BLaER1 (cell line): Measurements from ENCODE around the gene NTNG1.

ENCODE experiments used
- H3K27ac ChIP-seq: shearing (Covaris generic); formaldehyde crosslinking; 2 replicates; pipeline ENCODE4 v1.8.1; 2022
- H3K27me3 ChIP-seq: shearing (Covaris generic); formaldehyde crosslinking; 2 replicates; pipeline ENCODE4 v1.8.1; 2022
- H3K36me3 ChIP-seq: shearing (Covaris generic); formaldehyde crosslinking; 2 replicates; pipeline ENCODE4 v1.8.1; 2022
- H3K4me1 ChIP-seq: shearing (Covaris generic); formaldehyde crosslinking; 2 replicates; pipeline ENCODE4 v1.8.1; 2022
- H3K4me2 ChIP-seq: shearing (Covaris generic); formaldehyde crosslinking; 2 replicates; pipeline ENCODE4 v1.8.1; 2022
- H3K4me3 ChIP-seq: shearing (Covaris generic); formaldehyde crosslinking; 2 replicates; pipeline ENCODE4 v1.8.1; 2022
- H3K9ac ChIP-seq: shearing (Covaris generic); formaldehyde crosslinking; 2 replicates; pipeline ENCODE4 v1.8.1; 2022
- H3K9me3 ChIP-seq: shearing (Covaris generic); formaldehyde crosslinking; 2 replicates; pipeline ENCODE4 v1.8.1; 2022
- H4K20me1 ChIP-seq: shearing (Covaris generic); formaldehyde crosslinking; 2 replicates; pipeline ENCODE4 v1.8.1; 2022
- Cebpa-rat ChIP-seq: shearing (Covaris generic); IDR thresholded peaks from 2 replicates; pipeline ENCODE4 v1.8.1; 2022

NTNG1 gene

GRCh38 chr1:107480548-107481415 is 339.9 kb downstream of the NTNG1 start:
- no peak overlapping the region for H3K4me2 ChIP-seq
- no peaks in the 10 kb centered on the region for H3K4me1 ChIP-seq
- H3K9me3 ChIP-seq, result no peaks in the 10 kb centered on the region
- H3K9ac ChIP-seq, result no peak overlapping the region
- no peaks in the 10 kb centered on the region for H4K20me1 ChIP-seq
- no peak overlapping the region for H3K4me3 ChIP-seq
- TF ChIP-seq Cebpa-rat, result no peak
- no peak overlapping the region for H3K27ac ChIP-seq
- H3K36me3 ChIP-seq, result no peaks in the 10 kb centered on the region
- no peaks in the 10 kb centered on the region for H3K27me3 ChIP-seq

GRCh38 chr1:107481756-107482384 is 341.0 kb downstream of the NTNG1 start:
- Histone ChIP-seq H3K4me2 (no peak overlapping the region), H3K27me3 (no peaks in the 10 kb centered on the region), H3K9me3 (no peaks in the 10 kb centered on the region), H3K4me3 (no peak overlapping the region), H3K36me3 (no peaks in the 10 kb centered on the region), H3K27ac (no peak overlapping the region), H3K9ac (no peak overlapping the region), H4K20me1 (no peaks in the 10 kb centered on the region), H3K4me1 (no peaks in the 10 kb centered on the region)
- no peak for TF ChIP-seq Cebpa-rat

- Histone ChIP-seq H3K27me3 (no peaks in the 10 kb centered on the region), H3K4me2 (no peak overlapping the region), H3K27ac (no peak overlapping the region), H3K4me1 (no peaks in the 10 kb centered on the region), H3K36me3 (no peaks in the 10 kb centered on the region), H3K9ac (no peak overlapping the region), H4K20me1 (no peaks in the 10 kb centered on the region), H3K9me3 (no peaks in the 10 kb centered on the region), H3K4me3 (no peak overlapping the region)
- TF ChIP-seq Cebpa-rat, result no peak
These were observed 343.1 kb downstream of the NTNG1 start for GRCh38 chr1:107483949-107484348.

GRCh38 chr1:107486349-107486748 is 345.5 kb downstream of the NTNG1 start:
- Histone ChIP-seq H3K4me1 (no peaks in the 10 kb centered on the region), H3K4me3 (no peak overlapping the region), H3K4me2 (no peak overlapping the region), H3K36me3 (no peaks in the 10 kb centered on the region), H3K27ac (no peak overlapping the region), H3K9ac (no peak overlapping the region), H3K9me3 (no peaks in the 10 kb centered on the region), H4K20me1 (no peaks in the 10 kb centered on the region), H3K27me3 (no peaks in the 10 kb centered on the region)
- TF ChIP-seq Cebpa-rat, result no peak

GRCh38 chr1:107487506-107487905 is 346.7 kb downstream of the NTNG1 start:
- Histone ChIP-seq H3K9ac (no peak overlapping the region), H3K4me3 (no peak overlapping the region), H3K27me3 (no peaks in the 10 kb centered on the region), H3K4me2 (no peak overlapping the region), H4K20me1 (no peaks in the 10 kb centered on the region), H3K9me3 (no peaks in the 10 kb centered on the region), H3K27ac (no peak overlapping the region), H3K36me3 (no peaks in the 10 kb centered on the region), H3K4me1 (no peaks in the 10 kb centered on the region)
- TF ChIP-seq Cebpa-rat, result no peak

GRCh38 chr1:107491582-107491981 is 350.7 kb downstream of the NTNG1 start:
- Histone ChIP-seq H3K27ac (no peak overlapping the region), H3K4me3 (no peak overlapping the region), H3K9me3 (no peaks in the 10 kb centered on the region), H3K36me3 (no peaks in the 10 kb centered on the region), H3K9ac (no peak overlapping the region), H3K4me2 (no peak overlapping the region), H4K20me1 (no peaks in the 10 kb centered on the region), H3K4me1 (no peaks in the 10 kb centered on the region), H3K27me3 (no peaks in the 10 kb centered on the region)
- TF ChIP-seq Cebpa-rat, result no peak

- H3K4me3 ChIP-seq, result no peak overlapping the region
- H3K4me1 ChIP-seq, result no peaks in the 10 kb centered on the region
- H3K4me2 ChIP-seq, result no peak overlapping the region
- no peaks in the 10 kb centered on the region for H3K36me3 ChIP-seq
- no peak overlapping the region for H3K27ac ChIP-seq
- H4K20me1 ChIP-seq, result no peaks in the 10 kb centered on the region
- no peak overlapping the region for H3K9ac ChIP-seq
- no peaks in the 10 kb centered on the region for H3K9me3 ChIP-seq
- no peaks in the 10 kb centered on the region for H3K27me3 ChIP-seq
- TF ChIP-seq Cebpa-rat, result no peak
These were observed 352.4 kb downstream of the NTNG1 start for GRCh38 chr1:107493111-107493716.

- Histone ChIP-seq H3K9me3 (no peaks in the 10 kb centered on the region), H3K4me2 (no peak overlapping the region), H3K4me3 (no peak overlapping the region), H3K9ac (no peak overlapping the region), H3K36me3 (no peaks in the 10 kb centered on the region), H3K4me1 (no peaks in the 10 kb centered on the region), H3K27me3 (no peaks in the 10 kb centered on the region), H4K20me1 (no peaks in the 10 kb centered on the region), H3K27ac (no peak overlapping the region)
- no peak for TF ChIP-seq Cebpa-rat
These were observed 353.2 kb downstream of the NTNG1 start for GRCh38 chr1:107494061-107494460.

GRCh38 chr1:107496002-107496401 is 355.2 kb downstream of the NTNG1 start:
- Histone ChIP-seq H3K27ac (no peak overlapping the region), H3K4me3 (no peak overlapping the region), H3K9me3 (no peaks in the 10 kb centered on the region), H3K27me3 (no peaks in the 10 kb centered on the region), H3K36me3 (no peaks in the 10 kb centered on the region), H3K4me2 (no peak overlapping the region), H3K9ac (no peak overlapping the region), H3K4me1 (no peaks in the 10 kb centered on the region), H4K20me1 (no peaks in the 10 kb centered on the region)
- TF ChIP-seq Cebpa-rat, result no peak

- TF ChIP-seq Cebpa-rat, result no peak
- Histone ChIP-seq H3K27ac (no peak overlapping the region), H3K9me3 (no peaks in the 10 kb centered on the region), H3K4me2 (no peak overlapping the region), H4K20me1 (no peaks in the 10 kb centered on the region), H3K9ac (no peak overlapping the region), H3K27me3 (no peaks in the 10 kb centered on the region), H3K36me3 (no peaks in the 10 kb centered on the region), H3K4me3 (no peak overlapping the region), H3K4me1 (no peaks in the 10 kb centered on the region)
These were observed 358.4 kb downstream of the NTNG1 start for GRCh38 chr1:107499139-107499744.
